CD4-positive, alpha-beta T cell treated with Interleukin-17A for 1 hour (primary cell): Measurements from ENCODE around the gene NDST3.
"Not testable (repeated sequence)": the region's sequence is repeated elsewhere in the genome, so short reads cannot be mapped to it uniquely, and the experiment has no call there.

Experiments used
- DNase-seq: peaks from one replicate; pipeline ENCODE4 v3.0.0-alpha.2; 2020

The NDST3 gene

GRCh38 chr4:118277243-118277642 lies 243.0 kb downstream of the NDST3 start:
- no peak for DNase-seq

- DNase-seq = peak; percentile 99
Measured at GRCh38 chr4:118278473-118279274, 244.4 kb downstream of the NDST3 start.

GRCh38 chr4:118279328-118279727 lies 245.0 kb downstream of the NDST3 start:
- peak; percentile 46 for DNase-seq

- peak; percentile 14 for DNase-seq
Measured at GRCh38 chr4:118279920-118280432, 245.7 kb downstream of the NDST3 start.

GRCh38 chr4:118280501-118281218 lies 246.4 kb downstream of the NDST3 start:
- peak; percentile 69 for DNase-seq

- no peak for DNase-seq
Measured at GRCh38 chr4:118281611-118282442, 247.5 kb downstream of the NDST3 start.

- no peak for DNase-seq
Measured at GRCh38 chr4:118282692-118283091, 248.4 kb downstream of the NDST3 start.

GRCh38 chr4:118284169-118284568 lies 249.9 kb downstream of the NDST3 start:
- no peak for DNase-seq

- DNase-seq = no peak
Measured at GRCh38 chr4:118285931-118286330, 251.6 kb downstream of the NDST3 start.

GRCh38 chr4:118286685-118287084 lies 252.4 kb downstream of the NDST3 start:
- DNase-seq = no peak

- DNase-seq = no peak
Measured at GRCh38 chr4:118287711-118288451, 253.6 kb downstream of the NDST3 start.

GRCh38 chr4:118289794-118290193 lies 255.5 kb downstream of the NDST3 start:
- no peak for DNase-seq

GRCh38 chr4:118290951-118291350 lies 256.7 kb downstream of the NDST3 start:
- no peak for DNase-seq

GRCh38 chr4:118296729-118297128 lies 262.4 kb downstream of the NDST3 start:
- no peak for DNase-seq

- not testable (repeated sequence) for DNase-seq
Measured at GRCh38 chr4:118299619-118300018, 265.3 kb downstream of the NDST3 start.

GRCh38 chr4:118307643-118308042 lies 273.4 kb downstream of the NDST3 start:
- no peak for DNase-seq
